Fibroblast of pulmonary artery (primary cell): ENCODE measurements around the gene TSPAN1.
"Not testable (repeated sequence)": the region's sequence is repeated elsewhere in the genome, so short reads cannot be mapped to it uniquely, and the experiment has no call there.

Experiments
- DNase-seq: peaks from one replicate; pipeline ENCODE4 v3.0.0-alpha.2; 2010; ENCODE audit warnings: low read depth
- H3K4me3 ChIP-seq: replicated peaks from 2 replicates; pipeline ENCODE4 v1.5.1; 2011; ENCODE audit warnings: low read depth, mild to moderate bottlenecking, control low read depth, low read length, moderate library complexity
- TF ChIP-seq, protein P1 (sequence below): IDR thresholded peaks from 2 replicates; pipeline ENCODE4 v1.5.1; 2011; ENCODE audit warnings: mild to moderate bottlenecking, control low read depth, low read length, inconsistent platforms; ENCODE audit errors: missing control alignments

Gene TSPAN1

DNA sequence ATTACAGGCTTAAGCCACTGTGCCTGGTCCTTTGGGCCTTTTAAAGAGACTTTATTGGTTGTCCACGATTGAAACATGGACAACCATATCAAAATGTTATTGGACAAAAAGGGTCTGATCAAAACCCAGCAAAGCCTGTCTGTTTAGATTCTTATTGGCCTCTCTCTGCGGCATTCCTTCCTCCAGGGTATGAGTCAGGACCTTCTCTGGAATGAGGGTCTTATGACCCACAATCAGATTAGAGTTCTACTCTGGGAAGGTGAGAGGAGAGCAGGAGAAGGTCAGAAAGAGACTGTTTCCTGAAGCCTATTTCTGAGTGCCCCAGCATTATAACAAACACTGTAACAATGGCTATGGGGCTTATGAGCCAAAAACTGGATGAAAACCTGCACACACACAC, 36.2 kb downstream of the TSPAN1 start:
- no peak overlapping the region for H3K4me3 ChIP-seq
- no peak for DNase-seq

DNA sequence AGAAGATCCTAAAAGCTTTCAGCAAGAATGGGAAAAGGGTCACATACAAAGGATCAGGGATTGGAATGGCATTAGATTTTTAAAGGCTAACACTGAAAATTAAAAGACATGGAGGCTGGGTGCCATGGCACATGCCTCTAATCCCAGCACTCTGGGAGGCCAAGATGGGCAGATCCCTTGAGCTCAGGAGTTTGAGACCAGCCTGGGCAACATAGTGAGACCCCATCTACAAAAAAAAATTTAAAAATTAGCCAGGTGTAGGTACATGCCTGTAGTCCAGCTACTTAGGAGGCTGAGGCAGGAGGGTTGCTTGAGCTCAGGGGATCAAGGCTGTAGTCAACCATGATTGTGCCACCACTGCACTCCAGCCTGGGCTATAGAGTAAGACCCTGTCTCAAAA, 40.6 kb downstream of the TSPAN1 start:
- DNase-seq: no peak
- no peak overlapping the region for H3K4me3 ChIP-seq
- TF ChIP-seq, protein P1, sequence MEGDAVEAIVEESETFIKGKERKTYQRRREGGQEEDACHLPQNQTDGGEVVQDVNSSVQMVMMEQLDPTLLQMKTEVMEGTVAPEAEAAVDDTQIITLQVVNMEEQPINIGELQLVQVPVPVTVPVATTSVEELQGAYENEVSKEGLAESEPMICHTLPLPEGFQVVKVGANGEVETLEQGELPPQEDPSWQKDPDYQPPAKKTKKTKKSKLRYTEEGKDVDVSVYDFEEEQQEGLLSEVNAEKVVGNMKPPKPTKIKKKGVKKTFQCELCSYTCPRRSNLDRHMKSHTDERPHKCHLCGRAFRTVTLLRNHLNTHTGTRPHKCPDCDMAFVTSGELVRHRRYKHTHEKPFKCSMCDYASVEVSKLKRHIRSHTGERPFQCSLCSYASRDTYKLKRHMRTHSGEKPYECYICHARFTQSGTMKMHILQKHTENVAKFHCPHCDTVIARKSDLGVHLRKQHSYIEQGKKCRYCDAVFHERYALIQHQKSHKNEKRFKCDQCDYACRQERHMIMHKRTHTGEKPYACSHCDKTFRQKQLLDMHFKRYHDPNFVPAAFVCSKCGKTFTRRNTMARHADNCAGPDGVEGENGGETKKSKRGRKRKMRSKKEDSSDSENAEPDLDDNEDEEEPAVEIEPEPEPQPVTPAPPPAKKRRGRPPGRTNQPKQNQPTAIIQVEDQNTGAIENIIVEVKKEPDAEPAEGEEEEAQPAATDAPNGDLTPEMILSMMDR: no peak

More for the DNA sequence above, 36.2 kb downstream of the TSPAN1 start:
- TF ChIP-seq, protein P1: no peak

DNA sequence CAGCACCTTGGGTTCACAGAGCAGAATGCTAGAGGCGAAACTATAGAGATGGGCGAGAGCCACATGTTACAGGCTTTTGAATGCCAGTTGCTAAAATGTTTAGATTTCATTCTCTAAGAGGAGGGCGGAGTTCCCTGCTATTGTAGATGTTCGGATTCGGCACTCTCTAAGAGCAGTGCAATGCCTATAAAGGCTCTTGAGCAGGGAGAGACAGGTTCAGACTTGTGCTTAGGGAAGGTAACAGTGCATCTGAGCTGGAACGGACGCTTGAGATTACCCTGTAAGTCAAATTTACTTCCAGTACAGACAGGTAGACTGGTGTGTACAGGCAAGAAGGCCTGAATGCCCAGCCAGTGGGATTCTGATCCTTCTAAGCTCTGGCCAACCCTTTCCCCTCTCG, 43.6 kb downstream of the TSPAN1 start:
- TF ChIP-seq, protein P1: no peak
- no peak overlapping the region for H3K4me3 ChIP-seq
- no peak for DNase-seq

DNA sequence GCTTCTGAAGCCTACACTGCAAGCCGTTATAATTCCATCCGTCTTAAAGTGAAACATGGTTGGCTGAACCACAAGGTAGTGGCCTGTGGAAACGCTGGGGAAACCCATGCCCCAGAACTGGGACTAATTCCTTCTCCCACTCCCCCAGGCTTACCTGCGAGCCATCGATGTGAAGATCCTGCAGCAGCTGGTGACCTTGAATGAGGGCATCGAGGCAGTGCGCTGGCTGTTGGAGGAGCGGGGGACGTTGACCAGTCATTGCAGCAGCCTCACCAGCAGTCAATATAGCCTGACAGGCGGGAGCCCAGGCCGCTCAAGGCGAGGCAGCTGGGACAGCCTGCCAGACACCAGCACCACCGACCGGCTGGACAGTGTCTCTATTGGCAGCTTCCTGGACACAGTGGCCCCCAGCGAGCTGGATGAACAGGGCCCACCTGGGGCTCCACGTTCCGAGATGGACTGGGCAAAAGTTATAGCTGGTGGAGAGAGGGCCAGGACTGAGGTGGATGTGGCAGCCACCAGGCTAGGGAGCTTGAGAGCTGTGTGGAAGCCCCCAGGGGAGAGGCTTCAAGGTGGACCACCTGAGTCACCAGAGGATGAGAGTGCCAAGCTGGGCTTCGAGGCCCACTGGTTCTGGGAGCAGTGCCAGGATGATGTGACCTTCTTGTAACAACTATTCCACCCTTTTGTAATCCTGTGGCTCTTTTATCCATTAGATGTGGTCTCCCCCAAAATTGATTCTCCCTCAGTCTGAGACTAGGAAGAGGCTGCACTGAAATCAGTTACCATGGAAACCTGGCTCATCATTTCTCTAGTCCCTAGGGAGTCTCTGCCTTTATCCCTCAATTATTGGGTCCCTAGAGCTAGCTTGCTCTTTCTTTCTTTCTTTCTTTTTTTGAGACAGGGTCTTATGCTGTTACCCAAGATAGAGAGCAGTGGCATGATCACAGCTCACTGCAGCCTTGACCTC, 44.9 kb downstream of the TSPAN1 start:
- no peak overlapping the region for H3K4me3 ChIP-seq
- DNase-seq: no peak
- TF ChIP-seq, protein P1: no peak

DNA sequence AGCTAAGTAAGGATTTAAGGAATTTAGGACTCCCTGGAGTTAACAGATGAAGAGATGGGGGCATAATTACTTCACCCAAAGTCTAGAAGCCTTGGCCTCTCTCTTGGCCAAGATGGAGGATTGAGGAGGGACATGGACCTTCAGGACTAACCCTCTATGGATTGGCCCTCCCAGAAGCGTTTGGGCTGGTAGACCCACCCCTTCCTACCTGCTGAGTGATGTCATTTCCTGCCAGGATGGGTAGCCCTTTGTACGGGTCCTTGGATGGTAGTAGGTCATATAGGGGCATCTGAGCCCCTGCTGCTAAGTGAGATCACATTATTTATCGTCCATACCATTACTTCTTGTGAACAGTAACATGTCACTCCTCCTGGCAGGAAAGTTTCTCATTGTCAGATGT, 45.9 kb downstream of the TSPAN1 start:
- DNase-seq: no peak
- TF ChIP-seq, protein P1: no peak
- H3K4me3 ChIP-seq: no peak overlapping the region

DNA sequence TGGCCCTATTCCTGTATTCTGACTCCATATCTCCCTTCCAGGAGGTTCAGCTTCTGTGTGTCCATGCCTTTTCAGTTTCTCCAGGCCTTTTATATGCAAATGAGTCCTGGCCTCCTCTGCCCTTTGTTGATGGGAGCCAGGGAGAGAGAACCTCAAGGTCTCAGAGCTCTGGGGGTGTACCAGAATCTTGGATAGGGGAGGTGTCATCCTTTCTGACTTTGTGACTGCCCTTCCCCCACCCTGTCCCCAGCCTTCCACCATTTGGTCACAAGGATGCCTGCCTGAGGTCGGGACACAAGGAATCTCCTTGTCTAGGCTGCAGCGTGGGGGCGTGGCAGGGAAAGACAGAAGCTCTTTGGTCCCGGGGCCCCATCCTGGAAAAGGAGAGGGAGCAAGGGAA, 46.9 kb downstream of the TSPAN1 start:
- TF ChIP-seq, protein P1: no peak
- no peak for DNase-seq
- H3K4me3 ChIP-seq: no peak overlapping the region

DNA sequence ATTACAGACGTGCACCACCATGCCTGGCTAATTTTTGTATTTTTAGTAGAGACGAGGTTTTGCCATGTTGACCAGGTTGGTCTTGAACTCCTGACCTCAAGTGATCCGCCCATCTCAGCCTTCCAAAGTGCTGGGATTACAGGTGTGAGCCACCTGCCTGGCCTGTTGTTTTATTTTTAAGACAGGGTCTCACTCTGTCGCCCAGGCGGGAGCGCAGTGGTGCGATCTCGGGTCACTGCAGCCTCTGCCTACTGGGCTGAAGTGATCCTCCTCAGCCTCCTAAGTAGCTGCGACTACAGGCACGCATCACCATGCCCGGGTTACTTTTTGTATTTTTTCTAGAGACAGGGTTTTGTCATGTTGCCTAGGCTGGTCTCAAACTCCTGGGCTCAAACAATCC, 48.2 kb downstream of the TSPAN1 start:
- not testable (repeated sequence) for DNase-seq, H3K4me3 ChIP-seq
